ENCODE results near the gene PLEKHM1.
"Not testable (repeated sequence)": the region's sequence is repeated elsewhere in the genome, so short reads cannot be mapped to it uniquely, and the experiment has no call there.

DNA sequence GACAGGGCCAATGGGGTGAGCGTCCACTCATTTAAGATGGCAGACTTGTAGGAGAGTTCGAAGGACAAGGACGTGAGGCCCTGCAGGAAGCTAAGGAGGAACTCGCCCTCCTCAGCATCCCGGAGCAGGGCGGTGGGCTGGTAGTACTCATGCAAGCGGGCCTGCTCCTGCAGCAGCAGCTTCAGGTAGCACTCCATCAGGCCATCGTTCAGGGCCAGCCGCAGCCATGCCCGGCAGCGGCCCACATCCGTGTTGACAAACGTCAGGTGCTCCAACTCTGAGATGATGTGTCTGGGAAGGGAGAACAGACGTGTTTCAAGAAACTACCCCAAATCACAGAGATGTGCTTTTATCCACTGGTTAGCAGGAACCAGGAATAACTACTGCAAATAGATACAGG is 15.1 kb downstream of the PLEKHM1 start:
- not testable (repeated sequence) for TF ChIP-seq POLR2A (IDR thresholded peaks at IDR 0.05)
- TF ChIP-seq, protein P1, sequence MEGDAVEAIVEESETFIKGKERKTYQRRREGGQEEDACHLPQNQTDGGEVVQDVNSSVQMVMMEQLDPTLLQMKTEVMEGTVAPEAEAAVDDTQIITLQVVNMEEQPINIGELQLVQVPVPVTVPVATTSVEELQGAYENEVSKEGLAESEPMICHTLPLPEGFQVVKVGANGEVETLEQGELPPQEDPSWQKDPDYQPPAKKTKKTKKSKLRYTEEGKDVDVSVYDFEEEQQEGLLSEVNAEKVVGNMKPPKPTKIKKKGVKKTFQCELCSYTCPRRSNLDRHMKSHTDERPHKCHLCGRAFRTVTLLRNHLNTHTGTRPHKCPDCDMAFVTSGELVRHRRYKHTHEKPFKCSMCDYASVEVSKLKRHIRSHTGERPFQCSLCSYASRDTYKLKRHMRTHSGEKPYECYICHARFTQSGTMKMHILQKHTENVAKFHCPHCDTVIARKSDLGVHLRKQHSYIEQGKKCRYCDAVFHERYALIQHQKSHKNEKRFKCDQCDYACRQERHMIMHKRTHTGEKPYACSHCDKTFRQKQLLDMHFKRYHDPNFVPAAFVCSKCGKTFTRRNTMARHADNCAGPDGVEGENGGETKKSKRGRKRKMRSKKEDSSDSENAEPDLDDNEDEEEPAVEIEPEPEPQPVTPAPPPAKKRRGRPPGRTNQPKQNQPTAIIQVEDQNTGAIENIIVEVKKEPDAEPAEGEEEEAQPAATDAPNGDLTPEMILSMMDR (IDR thresholded peaks at IDR 0.05): not testable (repeated sequence)

All from suprapubic skin (tissue), 3 donors.